Pancreas (tissue), 10 donors: Measurements from ENCODE around the gene SORCS3. TPM values are rescaled to one million over a fixed set of nuclear protein-coding genes. Genes with fewer than 3 reads are reported as not detected.

Experiments used
- ATAC-seq, 4 donors: fragments of 200-7000 bp; cut with Tn5 transposase; one replicate each; pipeline versions ENCODE4 v1.8.0 to v1.9.1; 2020; ENCODE audit warnings: mild to moderate bottlenecking in 4 of 4, moderate library complexity in 4 of 4
- DNase-seq, 6 donors: peaks; one replicate each; pipeline ENCODE4 v3.0.0-alpha.2; 2020
- FAIRE-seq: peaks from 2 replicates; lab custom pipeline; 2012; peaks lifted over from hg19 to GRCh38; lab: Jason Lieb, UNC
- H3K27ac ChIP-seq, 4 donors: fragments of 200-600 bp; sonication (generic); 1 replicate in 3 of 4; 2 replicates in 1 of 4; pipeline versions ENCODE4 v1.5.0 to v1.8.0; 2020
- H3K27me3 ChIP-seq, 4 donors: fragments of 200-600 bp; one replicate each; pipeline ENCODE4 v1.8.0; 2021
- H3K36me3 ChIP-seq, 3 donors: fragments of 200-600 bp; sonication (generic) in 1 of 3; one replicate each; pipeline versions ENCODE4 v1.5.0 to v1.8.0; 2020 to 2021
- H3K4me1 ChIP-seq, 3 donors: fragments of 200-600 bp; one replicate each; pipeline ENCODE4 v1.8.0; 2021
- H3K4me3 ChIP-seq, 4 donors: fragments of 200-600 bp; sonication (generic) in 2 of 4; one replicate each; pipeline versions ENCODE4 v1.5.0 to v1.8.0; 2020 to 2021
- H3K9me3 ChIP-seq, 4 donors: fragments of 200-600 bp; one replicate each; pipeline ENCODE4 v1.8.0; 2021
- CTCF ChIP-seq, 4 donors: fragments of 200-600 bp; sonication (generic) in 3 of 4; IDR thresholded peaks; one replicate each; pipeline versions ENCODE4 v1.5.0 to v1.8.0; 2021; ENCODE audit warnings: antibody characterized with exemption in 4 of 4
- WGBS, 2 donors: extraction: QIAGEN DNeasy Blood & Tissue Kit; methylation state at CpG; one replicate each; pipeline ENCODE4 v1.1.7; 2013; 5-methylcytosine and 5-hydroxymethylcytosine counted together
- intact Hi-C, 3 donors: fragments of 100-400 bp; cut with DNase I; formaldehyde crosslinking; loops; one replicate each; pipeline versions ENCODE4 v1.11.1 to v1.14.2; 2022
- polyA plus RNA-seq, 2 donors: library from polyadenylated mRNA; stranded (reverse); fragments of 200-250 nt; gene quantifications; one replicate each; pipeline ENCODE4 v1.2.3, GENCODE V29; 2013
- total RNA-seq, 6 donors: library from RNA; stranded (reverse); fragmentation: NEBNext Ultra II Directional in 4 of 6; extraction: Animal tissue kit (Norgen Biotek cat#: 25700) in 4 of 6; gene quantifications; one replicate each; pipeline versions ENCODE4 v1.2.1 to v1.2.4, GENCODE V29; 2021 to 2023
- donor health status: healthy with polysubstance abuse.
- donor health status: DM: no; HTN: no; CAD: no; lungs with moderate emphysema.
- donor health status: DM: no; HTN: no; CAD: no.
- donor health status: control.
- donor health status: control.
- donor health status: Bipolar disorder and iron deficiency.
- donor health status: DM: yes; HTN: yes; CAD: no.
- donor health status: DM: no; HTN: no; CAD: no.
- donor health status: DM: no; HTN: no; CAD: no.
- donor health status: DM: yes; HTN: yes; CAD: no.

Gene SORCS3
- total and polyA plus RNA-seq, 8 donors: 0.02 TPM; not detected in 7

- no peak overlapping the region for H3K27ac ChIP-seq
- 62 to 71% methylated on average over 3 of the region's 3 CpGs for WGBS, 2 donors
- H3K27me3 ChIP-seq: no peaks in the 10 kb centered on the region
- DNase-seq (no peak), FAIRE-seq (no peak), ATAC-seq (no peak)
- intact Hi-C loops: no loop called here
- H3K9me3 ChIP-seq: no peaks in the 10 kb centered on the region
- TF ChIP-seq CTCF (IDR thresholded peaks at IDR 0.05): no peak
- no peak overlapping the region for H3K4me3 ChIP-seq
- no peaks in the 10 kb centered on the region for H3K36me3 ChIP-seq
- H3K4me1 ChIP-seq: no peaks in the 10 kb centered on the region
Observed at GRCh38 chr10:104844073-104844472, 203.0 kb downstream of the SORCS3 start.

- TF ChIP-seq CTCF (IDR thresholded peaks at IDR 0.05): no peak
- no peaks in the 10 kb centered on the region for H3K9me3 ChIP-seq
- ATAC-seq (no peak), FAIRE-seq (no peak), DNase-seq (no peak)
- WGBS, 2 donors: 72 to 81% methylated on average over 5 of the region's 5 CpGs
- H3K4me1 ChIP-seq: no peaks in the 10 kb centered on the region
- H3K27me3 ChIP-seq: no peaks in the 10 kb centered on the region
- no peak overlapping the region for H3K27ac ChIP-seq
- H3K4me3 ChIP-seq: no peak overlapping the region
- intact Hi-C loops: no loop called here
- no peaks in the 10 kb centered on the region for H3K36me3 ChIP-seq
Observed at GRCh38 chr10:104850023-104850422, 208.9 kb downstream of the SORCS3 start.

- H3K4me3 ChIP-seq: no peak overlapping the region
- 58 to 63% methylated on average over 6 of the region's 6 CpGs for WGBS, 2 donors
- H3K9me3 ChIP-seq: no peaks in the 10 kb centered on the region
- ATAC-seq: no peak
- no peaks in the 10 kb centered on the region for H3K27me3 ChIP-seq
- intact Hi-C loops: no loop called here
- H3K4me1 ChIP-seq: no peaks in the 10 kb centered on the region
- TF ChIP-seq CTCF (IDR thresholded peaks at IDR 0.05): no peak
- FAIRE-seq: no peak
- H3K36me3 ChIP-seq: no peaks in the 10 kb centered on the region
- no peak for DNase-seq
- no peak overlapping the region for H3K27ac ChIP-seq
Observed at GRCh38 chr10:104867966-104868598, 227.0 kb downstream of the SORCS3 start.

- 55 to 76% methylated on average over 2 of the region's 2 CpGs for WGBS, 2 donors
Observed at GRCh38 chr10:104872691-104873090, 231.6 kb downstream of the SORCS3 start.

More at GRCh38 chr10:104872691-104873090, 231.6 kb downstream of the SORCS3 start:
- ATAC-seq: no peak
- Histone ChIP-seq H3K27ac (no peak overlapping the region), H3K4me1 (no peaks in the 10 kb centered on the region), H3K4me3 (no peak overlapping the region), H3K36me3 (no peaks in the 10 kb centered on the region), H3K27me3 (no peaks in the 10 kb centered on the region), H3K9me3 (no peaks in the 10 kb centered on the region)
- FAIRE-seq: no peak
- intact Hi-C loops: no loop called here
- TF ChIP-seq CTCF (IDR thresholded peaks at IDR 0.05): no peak
- no peak for DNase-seq
